RWPE1 (cell line): ENCODE data around the gene MYMK.
A peak's percentile ranks its signal among the peaks of the same experiment; 100 is the strongest.

Source experiments
- CTCF ChIA-PET: fragments of 350-600 bp; sonication (Branson Sonifier 250); formaldehyde crosslinking; extraction: SDS; loops from one replicate; lab custom pipeline; 2021; lab: Yijun Ruan, JAX
- POLR2A ChIA-PET: fragments of 400-600 bp; formaldehyde crosslinking; extraction: SDS; loops from one replicate; lab custom pipeline; 2020; ENCODE audit warnings: antibody characterized with exemption; ENCODE audit not compliant: low non-redundant PET; lab: Yijun Ruan, JAX
- DNase-seq: peaks from one replicate; pipeline ENCODE4 v3.0.0; 2012; ENCODE audit warnings: low spot score
- H3K27ac ChIP-seq: fragments of 450-650 bp; 2 replicates; pipeline ENCODE4 v1.5.1; 2017
- TF ChIP-seq, protein P1 (sequence below): fragments of 450-650 bp; conservative IDR thresholded peaks from 2 replicates; pipeline ENCODE4 v1.5.1; 2017; ENCODE audit warnings: low read depth, mild to moderate bottlenecking

The MYMK gene

DNA sequence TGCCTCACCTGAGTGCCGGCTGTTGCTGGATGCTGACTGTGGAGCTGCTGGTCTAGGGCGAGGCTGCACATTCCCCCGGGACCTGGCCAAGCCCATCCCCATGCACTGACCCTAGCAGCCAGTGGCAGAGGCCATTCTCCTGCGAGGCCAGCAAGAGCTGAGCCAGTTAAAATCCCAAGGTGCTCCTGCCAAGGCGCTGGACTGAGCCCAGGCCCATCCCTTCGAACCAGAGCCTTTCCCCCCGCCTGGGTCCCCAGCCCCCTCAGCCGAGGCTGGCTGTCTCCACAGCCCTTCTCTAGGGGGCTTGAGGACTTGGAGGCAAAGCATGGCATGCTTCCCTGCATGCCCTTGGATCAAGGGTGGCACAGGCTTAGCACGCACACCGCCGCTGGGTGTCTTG lies 11.3 kb upstream of the MYMK start:
- ChIA-PET CTCF (interaction anchor here (0.6 kb wide), 2 partner anchors 69 to 157 kb away, joined by 3 to 4 read pairs; no protein-coding TSS in a partner anchor), POLR2A (no interaction called here)
- no peak overlapping the region for H3K27ac ChIP-seq
- TF ChIP-seq, protein P1, sequence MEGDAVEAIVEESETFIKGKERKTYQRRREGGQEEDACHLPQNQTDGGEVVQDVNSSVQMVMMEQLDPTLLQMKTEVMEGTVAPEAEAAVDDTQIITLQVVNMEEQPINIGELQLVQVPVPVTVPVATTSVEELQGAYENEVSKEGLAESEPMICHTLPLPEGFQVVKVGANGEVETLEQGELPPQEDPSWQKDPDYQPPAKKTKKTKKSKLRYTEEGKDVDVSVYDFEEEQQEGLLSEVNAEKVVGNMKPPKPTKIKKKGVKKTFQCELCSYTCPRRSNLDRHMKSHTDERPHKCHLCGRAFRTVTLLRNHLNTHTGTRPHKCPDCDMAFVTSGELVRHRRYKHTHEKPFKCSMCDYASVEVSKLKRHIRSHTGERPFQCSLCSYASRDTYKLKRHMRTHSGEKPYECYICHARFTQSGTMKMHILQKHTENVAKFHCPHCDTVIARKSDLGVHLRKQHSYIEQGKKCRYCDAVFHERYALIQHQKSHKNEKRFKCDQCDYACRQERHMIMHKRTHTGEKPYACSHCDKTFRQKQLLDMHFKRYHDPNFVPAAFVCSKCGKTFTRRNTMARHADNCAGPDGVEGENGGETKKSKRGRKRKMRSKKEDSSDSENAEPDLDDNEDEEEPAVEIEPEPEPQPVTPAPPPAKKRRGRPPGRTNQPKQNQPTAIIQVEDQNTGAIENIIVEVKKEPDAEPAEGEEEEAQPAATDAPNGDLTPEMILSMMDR, result no peak
- no peak for DNase-seq

DNA sequence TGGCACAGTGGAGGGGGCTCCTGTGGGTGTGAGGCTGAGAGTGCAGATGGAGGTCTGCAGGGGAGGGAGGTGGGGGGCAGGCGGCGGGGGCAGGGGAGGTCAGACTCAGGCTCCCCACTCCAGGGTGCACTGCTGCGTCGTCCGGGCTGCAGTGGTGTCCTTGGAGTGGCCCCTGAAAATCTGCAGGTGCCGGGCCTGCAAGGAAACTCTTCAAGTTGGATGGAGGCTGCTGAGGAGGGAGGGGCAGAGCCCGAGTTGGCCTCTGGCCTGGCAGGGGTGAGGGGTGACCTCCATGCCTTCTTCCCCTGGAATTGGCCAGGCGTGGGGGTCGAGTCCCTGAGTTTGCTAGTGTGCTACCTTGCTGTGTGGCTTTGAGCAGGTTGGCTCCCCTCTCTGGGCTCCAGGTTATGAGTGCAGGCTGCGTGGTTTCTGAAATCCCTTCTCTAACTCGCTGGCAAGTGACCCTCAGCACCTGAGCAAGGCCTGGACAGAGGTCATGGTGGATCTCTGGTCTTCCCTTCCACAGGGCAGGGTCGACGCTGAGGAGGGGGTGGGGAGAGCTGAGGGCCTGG lies 10.6 kb upstream of the MYMK start:
- ChIA-PET CTCF (interaction anchor here (1.0 to 3.4 kb wide), 2 partner anchors 192 to 207 kb away, joined by 4 to 21 read pairs; no protein-coding TSS in a partner anchor), POLR2A (no interaction called here)
- no peak overlapping the region for H3K27ac ChIP-seq
- no peak for DNase-seq
- TF ChIP-seq, protein P1, result no peak

DNA sequence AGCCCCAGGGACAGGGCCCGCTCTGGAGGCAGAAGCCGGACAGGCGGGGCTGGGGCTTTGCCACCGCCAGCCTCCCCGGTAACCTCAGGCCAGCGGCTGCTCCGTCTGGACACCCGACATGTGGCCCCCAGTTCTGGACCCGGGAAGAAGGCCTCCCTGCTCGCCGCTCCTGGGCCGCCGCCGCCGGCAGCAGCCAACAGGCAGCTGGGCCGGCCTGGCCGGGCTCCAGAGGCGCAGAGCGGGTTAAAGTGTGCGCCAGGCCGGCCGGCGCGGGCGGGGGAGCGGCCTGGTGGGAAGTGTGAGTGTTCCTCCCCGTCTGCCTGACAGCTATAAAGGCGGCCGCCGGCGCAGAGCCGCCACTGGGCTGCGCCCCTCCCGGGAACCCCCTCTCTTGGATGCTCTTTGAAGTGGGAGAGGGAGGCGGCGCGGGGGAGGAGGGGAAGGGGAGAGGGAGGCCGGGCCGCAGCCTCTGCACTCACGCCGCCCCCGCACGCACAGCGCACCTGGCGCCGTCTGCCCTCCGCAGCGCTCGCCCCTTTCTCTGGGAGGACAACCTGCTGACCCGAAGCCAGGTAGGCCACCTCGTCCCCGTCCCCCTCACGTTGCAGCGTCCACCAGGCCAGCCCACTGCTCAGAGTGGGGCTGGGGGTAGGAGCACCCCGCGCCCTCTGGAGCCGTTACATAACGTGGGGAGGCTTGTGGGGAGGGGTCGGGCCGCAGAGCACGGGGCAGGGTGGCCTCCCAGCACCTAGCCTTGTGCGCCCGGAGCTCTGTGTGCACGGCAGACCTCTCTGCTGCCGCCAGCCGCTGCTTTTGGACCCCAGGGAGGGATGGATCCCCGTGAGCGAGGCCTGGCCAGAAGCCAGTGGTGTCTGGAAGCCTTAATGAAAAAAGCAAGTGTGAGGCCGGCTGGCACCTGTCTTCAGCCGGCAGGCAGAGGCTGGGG lies 9.9 kb upstream of the MYMK start, which contains the start of gene ADAMTSL2:
Gene ADAMTSL2, plus strand, starts transcription at position 359 of the 946 bp plus-strand sequence. CDS start 2,009 bp downstream, outside the sequence.
- CTCF ChIA-PET, result interaction anchor here (0.6 to 3.4 kb wide), 3 partner anchors 15 to 208 kb away, joined by 4 to 21 read pairs (median 4); no protein-coding TSS in a partner anchor
- H3K27ac ChIP-seq, result no peak within 1 kb of the TSS
- peak; percentile 36 for DNase-seq
- POLR2A ChIA-PET, result no interaction called here
- TF ChIP-seq, protein P1, result no peak

DNA sequence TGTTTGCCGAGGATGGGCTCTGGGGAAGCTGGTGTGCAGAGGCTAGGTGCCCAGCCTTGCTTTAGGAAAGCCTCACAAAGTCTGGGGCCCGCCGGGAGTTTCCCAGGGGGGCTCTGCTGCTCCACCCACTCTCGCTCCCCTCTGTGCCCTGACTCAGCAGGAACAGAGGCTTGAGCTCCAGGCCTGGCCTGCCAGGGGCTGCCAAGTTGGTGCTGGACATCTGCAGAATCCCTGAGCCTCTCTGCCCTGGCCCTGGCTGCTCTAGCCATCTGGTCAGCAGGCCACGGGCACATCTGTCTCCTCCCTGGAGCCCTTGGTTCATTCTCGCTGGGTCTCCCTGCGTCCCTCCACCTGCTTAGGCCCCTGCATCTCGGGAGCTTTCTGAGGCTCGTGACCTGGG lies 9.1 kb upstream of the MYMK start:
- TF ChIP-seq, protein P1, result no peak
- H3K27ac ChIP-seq, result no peak overlapping the region
- POLR2A ChIA-PET, result no interaction called here
- CTCF ChIA-PET, result interaction anchor here (0.6 to 3.4 kb wide), 4 partner anchors 9 to 194 kb away, joined by 3 to 21 read pairs (median 4); no protein-coding TSS in a partner anchor
- no peak for DNase-seq

DNA sequence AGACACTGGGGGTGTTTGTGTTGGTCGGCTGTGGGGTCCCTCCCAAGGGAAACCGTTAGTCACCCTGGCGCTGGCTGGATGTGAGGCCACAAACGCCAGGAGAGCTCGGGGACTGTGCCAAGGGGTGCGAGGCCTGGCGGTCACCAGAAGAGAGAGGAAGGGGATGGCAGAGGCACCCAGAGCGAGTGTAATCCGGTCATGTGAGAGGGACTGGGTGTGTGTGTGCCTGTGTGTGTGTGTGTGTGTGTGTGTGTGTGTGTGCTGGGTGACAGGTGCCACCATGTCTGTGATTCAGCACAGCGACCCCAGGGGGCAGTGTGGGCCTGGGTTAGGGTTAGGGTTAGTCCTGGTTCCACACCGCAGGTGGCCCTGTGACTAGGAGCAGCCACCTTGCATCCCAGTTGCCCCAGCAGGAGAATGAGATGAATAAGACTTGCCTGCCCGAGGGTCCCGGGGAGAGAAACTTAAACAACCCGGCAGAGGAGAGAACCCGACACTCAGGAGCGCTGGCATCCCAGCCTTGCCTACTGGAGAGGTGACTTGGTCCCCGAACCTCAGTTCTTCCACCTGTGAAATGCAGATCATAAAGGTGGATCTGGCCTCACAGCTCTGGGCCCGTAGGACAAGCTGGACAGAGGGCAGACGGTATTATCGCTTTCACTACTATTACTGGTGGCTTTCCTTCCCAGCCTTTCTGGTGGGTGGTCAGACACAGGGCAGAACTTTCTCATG lies 8.3 kb upstream of the MYMK start:
- TF ChIP-seq, protein P1, result peak; percentile 37
- POLR2A ChIA-PET, result no interaction called here
- DNase-seq, result peak; percentile 45
- CTCF ChIA-PET, result interaction anchor here (0.5 to 3.4 kb wide), 5 partner anchors 9 to 194 kb away, joined by 3 to 21 read pairs (median 4); no protein-coding TSS in a partner anchor
- H3K27ac ChIP-seq, result no peak overlapping the region
